GM21515 (cell line): ENCODE data around the gene THAP3.

Experiments
- ATAC-seq: cut with Tn5 transposase; IDR thresholded peaks from one replicate; pipeline ENCODE4 v1.9.1; 2021; ENCODE audit not compliant: unreplicated experiment

THAP3 gene

DNA sequence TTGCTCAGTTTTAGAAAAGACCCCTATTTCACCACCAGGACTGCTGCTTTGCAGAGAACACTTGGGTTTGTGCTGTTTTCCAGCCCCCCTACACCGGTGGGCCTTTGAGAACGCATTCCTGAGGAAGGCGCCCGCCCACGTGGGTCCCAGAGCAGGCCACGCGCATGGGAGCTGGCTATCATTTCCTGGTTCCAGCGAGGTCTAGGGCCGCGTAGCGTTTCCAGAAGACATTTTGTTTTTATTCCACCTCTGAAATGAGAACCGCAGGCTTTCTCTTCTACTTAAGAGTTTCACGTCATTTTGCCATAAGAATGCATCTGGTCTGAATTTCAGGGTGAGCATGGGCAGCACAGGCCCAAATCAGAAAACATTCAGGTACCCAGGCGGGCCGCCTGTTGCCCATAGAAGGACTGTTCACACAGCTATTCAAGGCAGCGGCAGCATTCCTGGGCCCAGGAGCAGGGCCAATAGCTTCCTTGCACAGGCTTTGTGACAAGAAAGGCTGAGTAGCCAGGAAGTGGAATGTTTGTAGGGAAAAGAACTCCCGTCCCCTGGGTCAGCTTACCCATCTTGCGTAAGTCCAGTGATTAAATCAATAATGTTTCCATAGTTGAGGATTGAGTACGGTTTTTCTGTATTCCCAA, 20.6 kb upstream of the THAP3 start:
- ATAC-seq: no peak

- ATAC-seq: peak; percentile 21
Observed at GRCh38 chr1:6612641-6613360, 11.9 kb upstream of the THAP3 start.

GRCh38 chr1:6613361-6614018, 11.2 kb upstream of the THAP3 start, which contains the start of gene PHF13:
Gene PHF13 (plus strand): TSS chr1:6613731. CDS start chr1:6614067, 336 bp downstream.
- ATAC-seq: peak; percentile 93

- ATAC-seq: no peak
Observed at GRCh38 chr1:6614019-6614928, 10.4 kb upstream of the THAP3 start.

- no peak for ATAC-seq
Observed at GRCh38 chr1:6614929-6615785, 9.5 kb upstream of the THAP3 start.

- no peak for ATAC-seq
Observed at GRCh38 chr1:6619045-6619444, 5.6 kb upstream of the THAP3 start.

DNA sequence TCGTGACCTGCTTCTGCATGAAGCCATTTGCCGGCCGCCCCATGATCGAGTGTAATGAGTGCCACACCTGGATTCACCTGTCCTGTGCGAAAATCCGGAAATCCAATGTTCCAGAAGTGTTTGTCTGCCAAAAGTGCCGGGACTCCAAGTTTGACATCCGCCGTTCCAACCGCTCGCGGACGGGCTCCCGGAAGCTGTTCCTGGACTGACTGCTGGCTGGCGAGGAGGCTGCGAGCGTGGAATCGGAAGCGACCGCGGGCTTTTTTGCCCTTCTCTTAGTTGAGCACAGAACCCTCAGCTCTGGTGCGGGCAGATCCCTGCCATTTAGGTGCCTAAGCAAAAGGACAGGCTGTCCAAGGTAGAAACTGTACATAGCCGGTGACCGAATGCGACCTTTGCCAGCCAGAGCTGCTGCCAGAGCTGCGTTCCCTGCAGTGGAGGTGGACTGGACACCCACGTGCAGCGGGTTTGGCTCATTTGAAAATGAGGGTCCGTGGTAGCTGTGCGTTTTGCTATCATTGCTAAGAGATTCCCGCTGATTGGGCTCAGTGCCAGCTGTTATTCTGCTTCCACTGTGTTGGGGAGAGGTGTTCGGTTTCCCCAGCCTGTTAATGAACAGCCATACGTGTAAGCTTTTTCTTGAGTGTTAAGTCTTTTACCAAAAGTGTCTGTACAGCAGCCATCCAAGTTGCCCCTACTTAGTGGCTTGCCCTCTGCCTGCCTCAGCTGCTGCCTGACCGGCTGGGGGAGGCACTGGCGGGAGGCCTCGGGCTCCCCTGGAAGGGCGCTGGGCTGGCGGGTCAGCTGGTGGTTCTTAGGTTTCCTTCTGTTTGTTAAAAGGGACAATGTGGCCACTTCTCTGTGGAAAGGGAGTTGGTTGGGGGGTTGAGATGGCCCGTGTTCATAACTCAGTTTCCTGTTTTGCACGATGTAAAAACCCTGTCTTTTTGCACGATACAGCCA, 3.0 kb upstream of the THAP3 start:
- ATAC-seq: no peak

DNA sequence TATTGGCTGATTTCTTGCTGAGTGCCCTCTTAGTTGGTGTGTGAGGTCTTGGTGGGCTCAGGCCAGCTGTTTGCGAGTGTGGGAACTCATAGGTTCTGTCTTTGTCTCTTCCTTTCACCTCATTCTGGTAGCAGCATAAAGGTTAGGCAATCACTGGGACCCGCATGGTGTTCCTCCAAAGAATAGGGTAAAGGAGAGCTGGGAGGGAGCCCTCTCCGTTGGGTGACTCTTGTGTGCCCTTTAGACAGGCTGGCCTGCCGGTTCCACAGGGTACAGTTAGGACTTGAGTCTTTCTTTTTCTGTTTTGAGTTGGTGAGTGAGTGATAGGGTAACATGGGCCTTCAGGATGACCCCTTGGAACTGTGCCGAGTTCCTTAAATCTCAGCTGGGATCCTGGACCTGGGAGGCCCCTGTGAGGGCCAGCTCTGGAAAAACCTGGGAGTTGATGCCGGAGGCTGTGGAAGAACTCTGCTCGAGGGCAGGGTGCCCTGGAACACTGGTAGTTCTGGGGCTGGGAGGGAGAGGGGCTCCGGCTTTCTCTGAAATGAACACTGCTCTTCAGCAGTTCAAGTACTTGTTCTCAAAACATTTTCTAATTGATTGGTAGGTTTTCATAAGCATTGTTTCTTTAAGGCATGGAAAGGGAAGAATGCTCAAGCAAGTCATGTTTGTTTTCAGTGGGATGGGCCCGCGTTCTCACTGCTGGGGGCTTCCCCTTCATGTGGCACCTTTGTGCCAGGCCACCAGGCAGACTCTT, 2.1 kb upstream of the THAP3 start:
- no peak for ATAC-seq

DNA sequence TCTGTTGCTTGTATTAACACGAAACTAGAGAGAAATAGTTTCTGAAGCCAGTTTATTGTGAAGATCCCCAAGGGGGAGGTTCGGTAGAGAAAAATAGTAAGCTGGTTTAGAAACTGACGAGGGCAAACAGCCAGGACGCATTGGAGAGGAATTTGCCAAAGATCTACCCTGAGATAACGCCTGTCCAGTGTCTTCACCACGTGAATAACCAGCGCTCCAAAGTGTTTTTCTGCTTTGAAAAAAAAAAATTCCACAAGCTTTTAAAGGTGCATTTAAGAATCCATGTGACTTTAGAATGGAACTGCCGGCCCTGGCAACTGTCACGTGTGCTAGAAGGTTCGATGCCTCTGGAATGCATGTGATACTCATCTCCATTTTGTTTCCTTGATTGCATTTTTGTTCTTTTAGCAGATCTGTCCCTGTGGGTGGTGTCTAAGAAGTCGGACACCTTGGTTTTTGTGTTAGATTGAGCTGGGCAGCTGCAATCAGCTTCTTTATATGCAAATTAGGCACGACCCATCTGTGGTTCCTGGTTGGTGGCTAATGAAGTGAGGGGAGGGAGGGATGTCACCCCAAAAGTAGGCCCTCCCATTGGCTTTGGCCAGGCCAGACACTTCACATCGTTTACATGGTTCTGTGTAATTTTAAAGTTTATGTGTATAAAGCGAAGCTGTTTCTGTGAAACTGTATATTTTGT, 1.3 kb upstream of the THAP3 start:
- ATAC-seq: no peak

DNA sequence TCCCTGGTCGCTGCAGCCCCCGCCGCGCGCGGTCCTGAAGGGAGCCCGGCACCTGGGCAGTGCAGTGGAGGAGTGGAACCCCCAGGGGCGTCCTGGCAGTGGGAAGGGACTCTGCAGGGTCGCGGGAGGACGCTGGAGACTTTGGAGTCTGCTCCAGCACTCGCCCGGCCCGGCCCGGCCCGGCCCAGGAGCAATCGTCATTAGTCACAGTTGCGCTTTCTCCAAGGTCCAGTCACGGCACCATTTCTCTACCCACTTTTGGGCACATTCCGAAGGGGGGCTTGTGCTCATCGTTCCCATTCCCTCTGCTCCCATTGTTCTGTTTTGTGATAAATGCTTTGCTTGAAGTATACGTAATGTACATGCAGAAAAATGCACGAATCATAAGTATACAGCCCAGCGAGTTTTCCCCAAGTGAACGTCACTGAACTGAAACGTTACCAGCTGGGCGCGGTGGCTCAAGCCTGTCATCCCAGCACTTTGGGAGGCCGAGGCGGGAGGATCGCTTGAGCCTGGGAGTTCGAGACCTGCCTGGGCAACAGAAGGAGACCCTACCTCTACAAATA, 999 bp downstream of the THAP3 start:
- peak; percentile 35 for ATAC-seq

- no peak for ATAC-seq
Observed at GRCh38 chr1:6627031-6627430, 2.4 kb downstream of the THAP3 start.

DNA sequence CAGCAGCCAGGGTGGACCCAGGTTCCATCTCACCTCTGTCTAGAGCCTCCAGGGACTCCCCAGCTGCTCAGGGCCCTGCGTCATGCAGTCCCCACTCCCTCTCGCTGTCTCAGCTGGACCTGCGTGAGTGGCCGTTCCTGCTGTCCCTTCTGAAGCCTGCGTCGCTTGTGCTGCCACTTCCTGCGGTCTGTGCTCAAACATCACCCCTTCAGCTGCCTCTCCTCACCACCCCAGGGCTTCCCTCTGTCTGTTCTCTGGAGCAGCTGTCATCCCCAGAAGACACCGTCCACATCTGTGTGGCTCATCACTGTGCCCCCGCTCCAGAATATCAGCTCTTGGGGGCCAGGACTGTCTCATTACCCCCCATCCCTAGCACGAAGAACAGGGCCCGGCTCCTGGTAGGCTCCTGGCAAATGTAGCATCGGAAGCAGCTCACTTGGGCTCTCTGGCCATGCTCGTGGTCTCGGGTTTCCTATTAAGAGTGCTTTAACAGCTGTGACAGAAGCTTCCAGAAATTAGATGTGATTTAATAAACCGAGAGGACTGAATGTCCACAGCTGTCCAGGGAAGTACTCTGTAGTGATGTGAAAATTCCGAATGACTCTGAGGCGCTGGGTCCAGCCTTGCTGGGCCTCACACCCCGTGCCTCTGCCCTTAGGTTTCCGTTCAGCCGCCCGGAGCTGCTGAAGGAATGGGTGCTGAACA, 3.3 kb downstream of the THAP3 start:
- no peak for ATAC-seq

GRCh38 chr1:6628971-6629479, 4.4 kb downstream of the THAP3 start:
- no peak for ATAC-seq

- no peak for ATAC-seq
Observed at GRCh38 chr1:6630027-6630426, 5.4 kb downstream of the THAP3 start.

GRCh38 chr1:6631058-6631457, 6.4 kb downstream of the THAP3 start:
- ATAC-seq: no peak
